Measurements from ENCODE around the gene CTNNA3.

CTNNA3 gene

GRCh38 chr10:66192162-66192831, 1503.7 kb downstream of the CTNNA3 start:
- H3K36me3 ChIP-seq (ENCODE audit: control insufficient read depth, insufficient read depth, low read length), result no peaks in the 10 kb centered on the region
- H3K9me3 ChIP-seq (ENCODE audit: control insufficient read depth, insufficient read depth, low read depth, low read length), result no peaks in the 10 kb centered on the region
- no peak overlapping the region for H3K27ac ChIP-seq (ENCODE audit: low read depth, low read length)
- H3K9ac ChIP-seq (ENCODE audit: low read length), result no peak overlapping the region
- H3K4me3 ChIP-seq (ENCODE audit: low read depth, low read length), result no peak overlapping the region
- no peaks in the 10 kb centered on the region for H3K27me3 ChIP-seq (ENCODE audit: control insufficient read depth, insufficient read depth, low read length)
- H3K4me1 ChIP-seq (ENCODE audit: control insufficient read depth, insufficient read depth, low read length), result no peaks in the 10 kb centered on the region

GRCh38 chr10:66190413-66190812, 1505.6 kb downstream of the CTNNA3 start:
- H3K9ac ChIP-seq (ENCODE audit: low read length), result no peak overlapping the region
- no peak overlapping the region for H3K27ac ChIP-seq (ENCODE audit: low read depth, low read length)
- H3K36me3 ChIP-seq (ENCODE audit: control insufficient read depth, insufficient read depth, low read length), result no peaks in the 10 kb centered on the region
- H3K9me3 ChIP-seq (ENCODE audit: control insufficient read depth, insufficient read depth, low read depth, low read length), result no peaks in the 10 kb centered on the region
- no peak overlapping the region for H3K4me3 ChIP-seq (ENCODE audit: low read depth, low read length)
- no peaks in the 10 kb centered on the region for H3K27me3 ChIP-seq (ENCODE audit: control insufficient read depth, insufficient read depth, low read length)
- no peaks in the 10 kb centered on the region for H3K4me1 ChIP-seq (ENCODE audit: control insufficient read depth, insufficient read depth, low read length)

- Histone ChIP-seq H3K9ac (ENCODE audit: low read length) (no peak overlapping the region), H3K27me3 (ENCODE audit: control insufficient read depth, insufficient read depth, low read length) (no peaks in the 10 kb centered on the region), H3K4me3 (ENCODE audit: low read depth, low read length) (no peak overlapping the region), H3K27ac (ENCODE audit: low read depth, low read length) (no peak overlapping the region), H3K4me1 (ENCODE audit: control insufficient read depth, insufficient read depth, low read length) (no peaks in the 10 kb centered on the region), H3K36me3 (ENCODE audit: control insufficient read depth, insufficient read depth, low read length) (no peaks in the 10 kb centered on the region), H3K9me3 (ENCODE audit: control insufficient read depth, insufficient read depth, low read depth, low read length) (no peaks in the 10 kb centered on the region)
Observed at GRCh38 chr10:66189271-66189670, 1506.7 kb downstream of the CTNNA3 start.

- Histone ChIP-seq H3K4me1 (ENCODE audit: control insufficient read depth, insufficient read depth, low read length) (no peaks in the 10 kb centered on the region), H3K9me3 (ENCODE audit: control insufficient read depth, insufficient read depth, low read depth, low read length) (no peaks in the 10 kb centered on the region), H3K4me3 (ENCODE audit: low read depth, low read length) (no peak overlapping the region), H3K27me3 (ENCODE audit: control insufficient read depth, insufficient read depth, low read length) (no peaks in the 10 kb centered on the region), H3K9ac (ENCODE audit: low read length) (no peak overlapping the region), H3K36me3 (ENCODE audit: control insufficient read depth, insufficient read depth, low read length) (no peaks in the 10 kb centered on the region), H3K27ac (ENCODE audit: low read depth, low read length) (no peak overlapping the region)
Observed at GRCh38 chr10:66187053-66187733, 1508.8 kb downstream of the CTNNA3 start.

- peaks cover 4% of the 10 kb centered on the region; the same call in 1 of the 2 replicates for H3K4me1 ChIP-seq (ENCODE audit: control insufficient read depth, insufficient read depth, low read length)
- no peak overlapping the region for H3K27ac ChIP-seq (ENCODE audit: low read depth, low read length)
- no peaks in the 10 kb centered on the region for H3K9me3 ChIP-seq (ENCODE audit: control insufficient read depth, insufficient read depth, low read depth, low read length)
- no peak overlapping the region for H3K4me3 ChIP-seq (ENCODE audit: low read depth, low read length)
- no peaks in the 10 kb centered on the region for H3K36me3 ChIP-seq (ENCODE audit: control insufficient read depth, insufficient read depth, low read length)
- no peaks in the 10 kb centered on the region for H3K27me3 ChIP-seq (ENCODE audit: control insufficient read depth, insufficient read depth, low read length)
- H3K9ac ChIP-seq (ENCODE audit: low read length), result no peak overlapping the region
Observed at GRCh38 chr10:66183028-66183427, 1513.0 kb downstream of the CTNNA3 start.

- no peak overlapping the region for H3K4me3 ChIP-seq (ENCODE audit: low read depth, low read length)
Observed at GRCh38 chr10:66180581-66181318, 1515.2 kb downstream of the CTNNA3 start.

GRCh38 chr10:66180021-66180420, 1516.0 kb downstream of the CTNNA3 start:
- H3K9ac ChIP-seq (ENCODE audit: low read length), result no peak overlapping the region
- H3K27me3 ChIP-seq (ENCODE audit: control insufficient read depth, insufficient read depth, low read length), result no peaks in the 10 kb centered on the region
- H3K4me3 ChIP-seq (ENCODE audit: low read depth, low read length), result no peak overlapping the region
- H3K9me3 ChIP-seq (ENCODE audit: control insufficient read depth, insufficient read depth, low read depth, low read length), result no peaks in the 10 kb centered on the region
- no peaks in the 10 kb centered on the region for H3K36me3 ChIP-seq (ENCODE audit: control insufficient read depth, insufficient read depth, low read length)
- H3K27ac ChIP-seq (ENCODE audit: low read depth, low read length), result peak overlapping the region; percentile 76; the same call in 1 of the 2 replicates
- peaks cover 4% of the 10 kb centered on the region; the same call in 1 of the 2 replicates for H3K4me1 ChIP-seq (ENCODE audit: control insufficient read depth, insufficient read depth, low read length)

More at GRCh38 chr10:66180581-66181318, 1515.2 kb downstream of the CTNNA3 start:
- Histone ChIP-seq H3K4me1 (ENCODE audit: control insufficient read depth, insufficient read depth, low read length) (peaks cover 4% of the 10 kb centered on the region; the same call in 1 of the 2 replicates), H3K36me3 (ENCODE audit: control insufficient read depth, insufficient read depth, low read length) (no peaks in the 10 kb centered on the region), H3K9me3 (ENCODE audit: control insufficient read depth, insufficient read depth, low read depth, low read length) (no peaks in the 10 kb centered on the region), H3K27ac (ENCODE audit: low read depth, low read length) (peak overlapping the region; percentile 76; the same call in 1 of the 2 replicates), H3K9ac (ENCODE audit: low read length) (no peak overlapping the region), H3K27me3 (ENCODE audit: control insufficient read depth, insufficient read depth, low read length) (no peaks in the 10 kb centered on the region)

- H3K4me1 ChIP-seq (ENCODE audit: control insufficient read depth, insufficient read depth, low read length), result peaks cover 4% of the 10 kb centered on the region; the same call in 1 of the 2 replicates
- H3K36me3 ChIP-seq (ENCODE audit: control insufficient read depth, insufficient read depth, low read length), result no peaks in the 10 kb centered on the region
- H3K9me3 ChIP-seq (ENCODE audit: control insufficient read depth, insufficient read depth, low read depth, low read length), result no peaks in the 10 kb centered on the region
- no peak overlapping the region for H3K27ac ChIP-seq (ENCODE audit: low read depth, low read length)
- H3K9ac ChIP-seq (ENCODE audit: low read length), result no peak overlapping the region
- H3K4me3 ChIP-seq (ENCODE audit: low read depth, low read length), result no peak overlapping the region
- H3K27me3 ChIP-seq (ENCODE audit: control insufficient read depth, insufficient read depth, low read length), result no peaks in the 10 kb centered on the region
Observed at GRCh38 chr10:66176772-66177171, 1519.2 kb downstream of the CTNNA3 start.

GRCh38 chr10:66167816-66168215, 1528.2 kb downstream of the CTNNA3 start:
- no peaks in the 10 kb centered on the region for H3K27me3 ChIP-seq (ENCODE audit: control insufficient read depth, insufficient read depth, low read length)
- H3K27ac ChIP-seq (ENCODE audit: low read depth, low read length), result no peak overlapping the region
- no peaks in the 10 kb centered on the region; the same call in 1 of the 2 replicates for H3K4me1 ChIP-seq (ENCODE audit: control insufficient read depth, insufficient read depth, low read length)
- H3K9me3 ChIP-seq (ENCODE audit: control insufficient read depth, insufficient read depth, low read depth, low read length), result no peaks in the 10 kb centered on the region
- H3K4me3 ChIP-seq (ENCODE audit: low read depth, low read length), result no peak overlapping the region
- H3K9ac ChIP-seq (ENCODE audit: low read length), result no peak overlapping the region
- no peaks in the 10 kb centered on the region for H3K36me3 ChIP-seq (ENCODE audit: control insufficient read depth, insufficient read depth, low read length)

- Histone ChIP-seq H3K9me3 (ENCODE audit: control insufficient read depth, insufficient read depth, low read depth, low read length) (no peaks in the 10 kb centered on the region), H3K27me3 (ENCODE audit: control insufficient read depth, insufficient read depth, low read length) (no peaks in the 10 kb centered on the region), H3K9ac (ENCODE audit: low read length) (no peak overlapping the region), H3K27ac (ENCODE audit: low read depth, low read length) (no peak overlapping the region), H3K36me3 (ENCODE audit: control insufficient read depth, insufficient read depth, low read length) (no peaks in the 10 kb centered on the region), H3K4me3 (ENCODE audit: low read depth, low read length) (no peak overlapping the region), H3K4me1 (ENCODE audit: control insufficient read depth, insufficient read depth, low read length) (no peaks in the 10 kb centered on the region; the same call in 1 of the 2 replicates)
Observed at GRCh38 chr10:66162560-66163143, 1533.3 kb downstream of the CTNNA3 start.

Measured in HUES6 (cell line).